ENCODE data around the gene AIFM3. TPM values are rescaled to one million over a fixed set of nuclear protein-coding genes. Genes with fewer than 3 reads are reported as not detected.
"Not testable (repeated sequence)": the region's sequence is repeated elsewhere in the genome, so short reads cannot be mapped to it uniquely, and the experiment has no call there.

Gene AIFM3
- polyA plus RNA-seq, 1 experiment: 0.28 TPM

DNA sequence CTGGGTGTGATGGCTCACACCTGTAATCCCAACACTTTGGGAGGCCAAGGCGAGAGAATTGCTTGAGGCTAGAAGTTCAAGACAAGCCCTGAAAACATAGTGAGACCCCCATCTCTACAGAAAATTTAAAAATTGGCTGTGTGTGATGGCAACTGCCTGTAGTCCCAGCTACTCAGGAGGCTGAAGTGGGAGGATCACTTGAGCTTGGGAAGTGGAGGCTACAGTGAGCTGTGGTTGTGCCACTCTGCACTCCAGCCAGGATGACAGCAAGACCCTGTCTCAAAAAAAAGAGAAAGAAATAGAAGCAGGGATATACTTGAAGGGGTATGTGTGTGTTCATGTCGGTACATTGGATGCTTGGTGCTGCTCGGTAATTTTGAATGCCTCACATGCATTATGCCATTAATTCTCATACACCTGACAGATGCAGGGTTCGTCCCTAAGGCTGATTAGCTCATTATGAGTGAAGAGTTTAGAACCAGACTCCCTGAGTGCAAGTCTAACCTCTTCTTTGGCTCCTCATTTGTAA is 35.9 kb upstream of the AIFM3 start:
- CTCF ChIA-PET: no interaction called here
- Histone ChIP-seq H3K27me3 (ENCODE audit: control insufficient read depth, insufficient read depth, low read length) (no peaks in the 10 kb centered on the region), H3K36me3 (ENCODE audit: control insufficient read depth, insufficient read depth, low read length) (no peaks in the 10 kb centered on the region; the same call in none of the 2 replicates), H3K4me3 (ENCODE audit: low read depth, low read length) (no peak overlapping the region)
- no peak for DNase-seq (ENCODE audit: low read depth)
- TF ChIP-seq, protein P1, sequence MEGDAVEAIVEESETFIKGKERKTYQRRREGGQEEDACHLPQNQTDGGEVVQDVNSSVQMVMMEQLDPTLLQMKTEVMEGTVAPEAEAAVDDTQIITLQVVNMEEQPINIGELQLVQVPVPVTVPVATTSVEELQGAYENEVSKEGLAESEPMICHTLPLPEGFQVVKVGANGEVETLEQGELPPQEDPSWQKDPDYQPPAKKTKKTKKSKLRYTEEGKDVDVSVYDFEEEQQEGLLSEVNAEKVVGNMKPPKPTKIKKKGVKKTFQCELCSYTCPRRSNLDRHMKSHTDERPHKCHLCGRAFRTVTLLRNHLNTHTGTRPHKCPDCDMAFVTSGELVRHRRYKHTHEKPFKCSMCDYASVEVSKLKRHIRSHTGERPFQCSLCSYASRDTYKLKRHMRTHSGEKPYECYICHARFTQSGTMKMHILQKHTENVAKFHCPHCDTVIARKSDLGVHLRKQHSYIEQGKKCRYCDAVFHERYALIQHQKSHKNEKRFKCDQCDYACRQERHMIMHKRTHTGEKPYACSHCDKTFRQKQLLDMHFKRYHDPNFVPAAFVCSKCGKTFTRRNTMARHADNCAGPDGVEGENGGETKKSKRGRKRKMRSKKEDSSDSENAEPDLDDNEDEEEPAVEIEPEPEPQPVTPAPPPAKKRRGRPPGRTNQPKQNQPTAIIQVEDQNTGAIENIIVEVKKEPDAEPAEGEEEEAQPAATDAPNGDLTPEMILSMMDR (IDR thresholded peaks at IDR 0.05; ENCODE audit: insufficient read depth, low read depth, low read length): no peak
- POLR2A ChIA-PET: no interaction called here

DNA sequence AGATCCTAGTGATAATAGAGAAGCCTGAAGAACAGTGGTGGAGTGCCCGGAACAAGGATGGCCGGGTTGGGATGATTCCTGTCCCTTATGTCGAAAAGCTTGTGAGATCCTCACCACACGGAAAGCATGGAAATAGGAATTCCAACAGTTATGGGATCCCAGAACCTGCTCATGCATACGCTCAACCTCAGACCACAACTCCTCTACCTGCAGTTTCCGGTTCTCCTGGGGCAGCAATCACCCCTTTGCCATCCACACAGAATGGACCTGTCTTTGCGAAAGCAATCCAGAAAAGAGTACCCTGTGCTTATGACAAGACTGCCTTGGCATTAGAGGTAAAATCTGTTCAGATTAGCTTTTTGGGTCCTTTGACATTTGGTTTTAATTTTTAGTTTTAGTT is 33.1 kb upstream of the AIFM3 start:
- POLR2A ChIA-PET: no interaction called here
- CTCF ChIA-PET: interaction anchor here (0.7 kb wide), 1 partner anchor 17 kb away, joined by 3 read pairs; no protein-coding TSS in a partner anchor

DNA sequence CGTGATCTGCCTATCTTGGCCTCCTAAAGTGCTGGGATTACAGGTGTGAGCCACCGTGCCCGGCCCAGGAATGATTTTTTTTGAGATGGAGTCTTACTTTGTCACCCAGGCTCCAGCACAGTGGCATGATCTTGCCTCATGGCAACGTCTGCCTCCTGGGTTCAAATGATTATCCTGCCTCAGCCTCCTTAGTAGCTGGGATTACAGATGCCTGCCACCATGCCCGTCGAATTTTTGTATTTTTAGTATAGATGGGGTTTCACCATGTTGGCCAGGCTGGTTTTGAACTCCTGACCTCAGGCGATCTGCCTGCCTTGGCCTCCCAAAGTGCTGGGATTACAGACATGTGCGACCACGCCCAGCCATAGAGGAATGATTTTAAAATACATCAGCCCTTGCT is 32.0 kb upstream of the AIFM3 start:
- H3K27me3 ChIP-seq (ENCODE audit: control insufficient read depth, insufficient read depth, low read length); DNase-seq (ENCODE audit: low read depth); H3K36me3 ChIP-seq (ENCODE audit: control insufficient read depth, insufficient read depth, low read length); H3K4me3 ChIP-seq (ENCODE audit: low read depth, low read length); POLR2A ChIA-PET: not testable (repeated sequence)
- CTCF ChIA-PET: interaction anchor here (1.0 to 1.6 kb wide), 2 partner anchors 10 to 18 kb away, joined by 3 to 4 read pairs; partner anchors contain the start of gene CRKL

More for the DNA sequence above, 33.1 kb upstream of the AIFM3 start:
- Histone ChIP-seq H3K4me3 (ENCODE audit: low read depth, low read length) (no peak overlapping the region), H3K27me3 (ENCODE audit: control insufficient read depth, insufficient read depth, low read length) (no peaks in the 10 kb centered on the region), H3K36me3 (ENCODE audit: control insufficient read depth, insufficient read depth, low read length) (peaks cover 5% of the 10 kb centered on the region)
- TF ChIP-seq, protein P1 (IDR thresholded peaks at IDR 0.05; ENCODE audit: insufficient read depth, low read depth, low read length): no peak
- no peak for DNase-seq (ENCODE audit: low read depth)

DNA sequence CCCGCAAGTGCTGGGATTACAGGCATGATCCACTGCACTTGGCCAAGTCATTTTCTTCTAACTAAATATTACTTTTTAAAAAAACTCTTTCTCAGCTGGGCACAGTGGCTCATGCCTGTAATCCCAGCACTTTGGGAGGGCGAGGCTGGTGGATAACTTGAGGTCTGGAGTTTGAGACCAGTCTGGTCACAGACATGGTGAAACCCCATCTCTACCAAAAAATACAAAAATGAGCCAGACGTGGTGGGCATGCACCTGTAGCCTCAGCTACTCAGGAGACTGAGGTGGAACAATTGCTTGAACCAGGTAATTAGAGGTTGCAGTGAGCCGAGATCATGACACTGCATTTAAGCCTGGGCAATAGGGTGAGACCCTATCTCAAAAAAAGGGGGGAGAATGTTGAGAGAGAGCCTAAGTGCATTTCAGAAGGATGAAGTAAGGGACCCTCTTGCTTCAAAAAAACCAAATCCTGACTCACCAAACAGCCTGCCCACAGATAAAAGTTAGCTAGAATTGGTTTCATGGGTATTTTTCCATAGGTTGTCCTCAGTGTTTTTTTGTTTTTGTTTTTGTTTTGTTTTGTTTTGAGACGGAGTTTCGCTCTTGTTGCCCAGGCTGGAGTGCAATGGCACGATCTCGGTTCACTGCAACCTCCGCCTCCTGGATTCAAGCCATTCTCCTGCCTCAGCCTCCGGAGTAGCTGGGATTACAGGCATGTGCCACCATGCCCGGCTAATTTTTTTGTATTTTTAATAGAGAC is 31.1 kb upstream of the AIFM3 start:
- POLR2A ChIA-PET; DNase-seq (ENCODE audit: low read depth): not testable (repeated sequence)
- CTCF ChIA-PET: interaction anchor here (1.0 to 2.1 kb wide), 3 partner anchors 10 to 22 kb away, joined by 3 to 6 read pairs (median 4); partner anchors contain the start of gene CRKL

DNA sequence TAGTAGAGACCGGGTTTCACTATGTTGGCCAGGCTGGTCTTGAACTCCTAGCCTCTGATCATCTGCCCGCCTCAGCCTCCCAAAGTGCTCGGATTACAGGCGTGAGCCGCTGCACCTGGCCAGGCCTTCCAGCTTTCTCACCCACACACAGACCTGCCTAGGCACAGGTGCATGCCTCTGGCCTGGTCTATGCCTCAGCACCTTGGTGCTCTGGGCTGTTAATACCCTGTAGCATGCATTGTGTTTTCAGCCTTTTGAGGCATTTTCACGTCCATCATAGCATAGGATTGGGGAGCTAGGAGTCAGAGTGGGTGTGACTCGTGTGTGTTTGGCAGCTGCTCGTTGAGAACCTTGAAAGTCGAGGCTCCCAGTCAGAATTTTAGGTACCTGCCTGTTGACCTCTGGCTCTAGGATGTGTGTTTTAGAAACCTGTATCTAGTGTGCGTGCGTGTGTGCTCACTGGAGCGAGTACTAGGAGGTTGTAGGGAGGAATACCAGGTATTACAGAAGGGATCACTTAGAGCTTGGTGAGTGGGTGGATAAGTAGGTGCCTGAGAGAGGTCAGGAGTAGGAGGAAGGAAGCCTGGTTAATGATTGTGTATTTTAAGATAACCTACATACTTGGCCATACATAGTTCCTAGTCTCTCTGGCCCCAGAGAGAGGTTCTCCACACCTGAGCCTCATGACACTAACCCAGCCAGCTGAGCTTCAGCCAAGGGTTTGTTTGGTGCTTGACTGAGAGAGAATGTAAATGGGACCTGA is 29.8 kb upstream of the AIFM3 start:
- TF ChIP-seq, protein P1 (IDR thresholded peaks at IDR 0.05; ENCODE audit: insufficient read depth, low read depth, low read length): no peak
- no peaks in the 10 kb centered on the region for H3K27me3 ChIP-seq (ENCODE audit: control insufficient read depth, insufficient read depth, low read length)
- no peak overlapping the region for H3K4me3 ChIP-seq (ENCODE audit: low read depth, low read length)
- POLR2A ChIA-PET: interaction anchor here (0.5 to 0.6 kb wide), 2 partner anchors 10 to 14 kb away, joined by 5 to 8 read pairs; no protein-coding TSS in a partner anchor
- peaks cover 8% of the 10 kb centered on the region for H3K36me3 ChIP-seq (ENCODE audit: control insufficient read depth, insufficient read depth, low read length)
- DNase-seq (ENCODE audit: low read depth): no peak
- CTCF ChIA-PET: interaction anchor here (0.8 to 2.1 kb wide), 3 partner anchors 17 to 20 kb away, joined by 3 to 6 read pairs (median 3); partner anchors contain the start of gene CRKL

More for the DNA sequence above, 31.1 kb upstream of the AIFM3 start:
- not testable (repeated sequence) for H3K36me3 ChIP-seq (ENCODE audit: control insufficient read depth, insufficient read depth, low read length); H3K27me3 ChIP-seq (ENCODE audit: control insufficient read depth, insufficient read depth, low read length); H3K4me3 ChIP-seq (ENCODE audit: low read depth, low read length)
